ENCODE results near the gene SERGEF.

Gene SERGEF

DNA sequence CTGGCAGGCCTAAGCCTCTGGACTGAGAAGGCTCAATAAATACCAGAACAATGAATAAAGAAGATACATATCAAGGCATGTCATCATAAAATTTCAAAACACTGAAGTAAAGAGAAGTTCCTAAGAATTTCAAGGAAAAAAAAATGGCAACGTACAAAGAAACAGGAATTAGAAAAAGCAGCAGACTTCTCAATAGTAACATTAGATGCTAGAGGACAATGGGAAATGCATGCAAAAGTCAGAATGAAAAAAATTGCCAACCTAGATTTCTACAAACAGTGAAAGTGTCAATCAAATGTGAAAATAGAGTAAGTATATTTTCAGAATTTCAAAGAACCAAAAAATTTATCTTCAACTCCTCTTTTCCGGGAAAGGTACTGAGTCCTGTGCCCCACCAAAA lies 153.3 kb downstream of the SERGEF start:
- no peak for DNase-seq (ENCODE audit: low spot score)

DNA sequence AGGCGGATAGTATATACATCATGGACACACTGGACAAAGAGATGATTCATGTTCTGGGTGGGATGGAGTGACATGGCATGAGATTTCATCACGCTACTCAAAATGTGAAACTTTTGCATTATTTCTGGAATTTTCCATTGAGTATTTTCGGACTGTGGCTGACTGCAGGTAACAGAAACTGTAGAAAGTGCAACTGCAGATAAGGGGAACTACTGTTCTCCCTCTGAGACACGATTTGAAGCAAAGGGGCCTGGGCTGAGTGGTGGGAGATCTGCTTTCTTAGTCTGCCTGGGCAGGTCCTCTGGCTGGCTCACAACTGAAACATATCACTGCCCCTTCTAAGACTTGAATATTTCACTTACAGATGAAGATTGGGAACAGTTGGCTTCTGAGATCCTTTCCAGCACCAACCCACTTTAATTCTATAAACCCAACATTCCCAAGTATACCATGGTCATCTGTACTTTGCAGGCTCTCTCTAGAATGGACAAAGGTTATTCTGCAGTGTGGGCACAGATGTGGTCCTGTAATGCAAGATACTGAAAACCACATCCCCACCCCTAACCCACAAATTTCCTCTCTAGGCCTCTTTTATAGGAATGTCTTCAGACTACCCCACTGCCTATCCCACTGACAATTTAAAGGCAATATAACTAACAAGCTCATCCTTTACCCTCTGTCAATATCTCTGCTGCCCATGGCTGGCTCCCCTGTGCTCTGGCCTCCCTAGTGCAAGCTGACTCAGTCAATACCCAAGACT lies 157.1 kb downstream of the SERGEF start:
- no peak for DNase-seq (ENCODE audit: low spot score)

DNA sequence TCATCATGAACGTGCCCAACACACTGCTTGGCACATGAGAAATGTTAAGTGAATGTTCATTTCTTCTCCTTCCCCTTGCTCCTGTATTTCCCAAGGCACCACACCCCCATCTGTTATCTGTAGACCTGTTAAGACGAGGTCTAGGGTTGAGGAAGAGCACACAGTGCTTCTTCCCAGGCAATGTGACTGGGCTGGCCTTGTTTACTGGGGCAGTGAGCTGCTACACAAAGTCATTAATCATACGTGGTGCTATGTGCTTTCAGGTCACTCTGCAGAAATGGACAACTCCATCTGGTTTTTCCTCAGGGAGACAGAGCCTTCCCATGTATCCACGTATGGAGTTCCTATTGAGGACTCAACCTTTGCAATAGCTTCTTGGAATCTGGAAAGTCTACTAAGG lies 159.6 kb downstream of the SERGEF start:
- no peak for DNase-seq (ENCODE audit: low spot score)

DNA sequence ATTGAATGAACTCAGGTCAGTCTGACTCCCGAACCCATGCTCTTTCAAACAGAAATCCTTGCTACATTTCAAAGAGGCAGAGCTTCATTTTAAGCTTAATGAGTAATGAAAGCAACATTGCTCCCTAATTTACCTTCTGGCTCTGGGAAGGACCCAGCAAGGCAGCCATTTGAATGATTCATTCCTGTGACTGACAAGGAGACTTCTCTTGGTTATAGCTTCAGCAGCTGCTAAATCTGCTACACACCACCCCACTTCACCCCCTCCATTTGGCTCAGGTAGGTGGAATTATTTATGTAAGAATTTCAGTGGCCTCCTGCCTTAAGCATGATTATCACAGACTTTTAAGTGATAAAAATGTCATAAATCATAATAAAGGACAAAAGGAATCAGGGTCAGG lies 160.6 kb downstream of the SERGEF start:
- no peak for DNase-seq (ENCODE audit: low spot score)

DNA sequence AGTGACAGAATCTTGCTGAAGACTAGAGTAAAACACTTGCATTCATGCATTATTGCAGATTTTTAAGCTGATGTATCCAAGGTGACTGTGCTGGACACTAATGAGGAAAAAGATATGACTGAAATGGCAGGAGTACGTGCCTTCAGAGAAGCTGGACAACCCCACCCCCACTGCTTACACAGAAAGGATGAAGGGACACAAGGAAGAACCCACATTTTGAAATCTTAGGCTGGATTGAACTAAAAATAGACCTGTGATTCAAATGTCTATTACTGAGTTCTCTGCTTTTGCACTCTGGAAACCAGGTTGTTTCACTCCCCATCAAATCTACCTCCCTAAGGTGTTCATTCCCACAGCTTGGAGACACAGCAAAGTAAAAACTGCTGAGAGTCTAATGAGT lies 161.2 kb downstream of the SERGEF start:
- DNase-seq (ENCODE audit: low spot score) = no peak

DNA sequence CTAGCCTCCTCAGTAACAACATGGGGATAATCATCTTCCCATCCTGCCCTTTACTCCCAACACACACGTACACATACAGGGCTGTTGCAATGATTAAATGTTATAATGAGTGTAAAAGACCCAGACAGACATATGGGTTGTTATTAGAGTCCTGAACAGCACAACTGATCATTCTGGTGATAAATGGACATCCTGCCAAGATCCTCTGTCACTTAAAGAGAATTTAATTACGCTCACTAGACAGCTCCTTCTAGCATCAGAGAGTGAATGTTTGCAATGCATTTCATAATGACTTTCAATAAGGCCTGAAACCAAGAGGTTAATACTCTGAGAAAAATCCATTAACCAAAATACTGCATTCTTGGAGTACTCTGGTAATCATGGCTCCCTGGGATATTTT lies 162.5 kb downstream of the SERGEF start:
- DNase-seq (ENCODE audit: low spot score) = no peak

DNA sequence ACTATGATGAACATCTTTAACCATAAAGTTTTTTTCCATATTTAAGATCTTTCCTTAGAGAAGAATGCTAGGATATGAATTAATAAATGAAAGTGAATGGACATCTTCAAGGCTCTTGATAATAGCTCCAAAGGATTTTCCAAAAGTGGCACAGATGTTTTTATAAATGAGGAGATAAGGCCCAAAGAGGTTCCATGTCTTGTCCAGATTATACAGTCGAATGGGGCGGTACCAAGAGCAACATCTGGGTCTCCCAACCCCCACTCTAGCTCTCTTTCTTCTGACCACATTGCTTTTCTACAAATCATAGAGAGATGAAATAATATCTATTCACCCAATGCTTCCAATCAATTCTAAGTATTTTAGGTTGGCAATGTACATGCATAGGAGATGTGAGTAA lies 164.1 kb downstream of the SERGEF start:
- DNase-seq (ENCODE audit: low spot score) = no peak

DNA sequence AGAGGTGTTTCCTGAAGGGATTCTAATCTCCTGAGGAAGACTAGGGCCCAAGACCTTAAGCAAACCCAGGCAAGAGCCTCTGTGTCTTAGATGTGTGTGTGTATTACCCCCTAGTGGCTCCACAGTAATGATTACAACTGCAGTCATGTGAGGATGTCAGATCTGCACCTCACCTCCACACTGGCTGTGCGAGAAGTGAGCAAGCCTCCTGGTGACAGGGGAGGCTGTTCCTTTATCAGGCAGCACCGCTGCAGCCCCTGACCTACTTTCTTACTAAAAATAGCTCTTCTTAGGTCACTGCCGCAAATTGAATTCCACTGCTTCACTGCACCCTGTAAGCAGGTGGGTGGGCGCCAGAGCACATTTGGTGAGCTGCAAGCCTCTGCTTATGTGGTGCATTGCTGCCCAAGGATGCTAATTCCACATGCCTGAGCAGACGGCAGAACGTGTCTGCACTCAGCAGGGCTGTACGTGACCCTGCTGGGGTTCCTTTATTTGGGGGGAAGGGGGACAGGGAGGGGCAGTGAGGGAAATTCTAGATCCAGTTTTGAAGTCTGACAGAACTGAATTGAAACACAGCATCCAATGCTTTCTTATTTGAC lies 165.9 kb downstream of the SERGEF start:
- DNase-seq (ENCODE audit: low spot score) = peak; percentile 32

DNA sequence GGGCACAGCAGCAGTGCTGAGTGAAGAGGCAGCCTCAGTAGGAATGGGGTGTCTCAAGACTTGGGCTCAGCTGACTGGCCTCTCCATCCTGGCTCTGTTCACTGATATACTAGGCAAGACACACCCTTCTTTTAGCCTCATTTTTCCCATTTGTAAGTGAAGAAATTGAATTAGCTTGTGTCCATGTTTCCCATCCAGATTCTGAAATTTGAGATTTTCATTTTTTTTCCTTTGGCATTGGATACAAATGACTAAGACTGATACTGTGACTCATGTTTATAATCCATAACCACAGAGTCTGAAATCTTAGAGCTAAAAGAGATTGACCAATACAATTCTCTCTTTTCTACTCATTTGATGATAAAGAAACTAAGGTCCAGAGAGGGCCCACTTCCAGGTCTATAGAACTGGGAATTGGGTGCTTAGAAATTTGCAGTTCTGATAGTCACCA lies 167.4 kb downstream of the SERGEF start:
- peak; percentile 49 for DNase-seq (ENCODE audit: low spot score)

DNA sequence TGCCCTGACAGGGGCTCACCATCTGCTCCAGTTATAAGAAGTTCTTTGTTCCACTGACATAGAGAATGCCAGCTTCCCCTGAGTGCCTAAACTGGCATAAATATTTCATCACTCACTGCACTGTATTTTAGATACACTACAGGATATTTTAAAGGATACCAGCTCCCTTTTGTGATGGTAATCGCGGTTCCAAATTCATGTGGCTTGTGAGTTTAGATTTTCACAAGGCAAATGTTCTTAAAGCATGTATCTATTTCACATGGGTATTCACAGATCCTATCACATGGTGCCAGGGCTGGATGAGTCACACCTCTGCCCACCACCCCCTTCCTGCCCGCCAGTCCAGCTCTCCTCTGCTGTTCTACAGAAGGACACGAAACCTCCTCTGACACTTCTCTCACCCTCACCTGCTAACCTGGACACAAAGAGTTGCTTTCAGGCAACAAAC lies 172.7 kb downstream of the SERGEF start:
- DNase-seq (ENCODE audit: low spot score) = no peak

DNA sequence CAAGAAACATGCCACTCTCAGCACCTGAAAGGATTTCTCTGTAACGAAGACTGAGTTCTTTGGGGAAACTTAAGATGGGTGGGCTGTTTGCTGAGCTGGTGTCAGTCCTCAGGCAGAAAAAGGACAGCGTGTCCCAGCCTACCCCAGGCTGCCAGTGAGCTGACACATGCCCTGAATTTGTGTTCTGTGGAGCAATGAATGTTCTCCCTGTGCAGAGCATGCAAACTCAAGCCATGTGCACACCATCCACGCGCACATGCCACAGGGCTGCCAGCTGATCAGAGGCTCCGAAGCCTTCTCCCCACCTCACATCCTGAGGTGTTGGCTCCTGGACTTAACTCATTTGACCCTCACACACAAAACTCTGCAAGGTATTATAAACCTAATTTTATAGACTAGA lies 173.4 kb downstream of the SERGEF start:
- no peak for DNase-seq (ENCODE audit: low spot score)

DNA sequence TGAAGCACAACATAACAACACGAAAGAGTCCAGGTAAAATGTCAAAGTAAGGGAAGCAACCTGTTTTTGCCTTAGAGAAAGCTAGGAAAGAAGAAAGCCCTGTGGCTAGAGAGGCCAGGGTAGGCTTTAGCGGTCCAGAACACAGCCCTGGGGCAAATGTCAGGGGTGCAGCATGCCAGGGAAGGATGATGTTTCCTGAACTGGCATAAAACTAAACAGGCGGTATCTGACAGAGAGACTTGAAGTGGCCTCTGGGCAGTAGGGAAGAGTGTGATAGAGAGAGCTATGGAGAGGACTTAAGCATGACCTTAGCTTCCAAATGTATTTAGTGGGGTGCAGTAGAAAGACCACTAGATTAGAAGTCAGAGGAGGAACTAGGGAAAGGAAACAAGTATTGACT lies 174.7 kb downstream of the SERGEF start:
- no peak for DNase-seq (ENCODE audit: low spot score)

DNA sequence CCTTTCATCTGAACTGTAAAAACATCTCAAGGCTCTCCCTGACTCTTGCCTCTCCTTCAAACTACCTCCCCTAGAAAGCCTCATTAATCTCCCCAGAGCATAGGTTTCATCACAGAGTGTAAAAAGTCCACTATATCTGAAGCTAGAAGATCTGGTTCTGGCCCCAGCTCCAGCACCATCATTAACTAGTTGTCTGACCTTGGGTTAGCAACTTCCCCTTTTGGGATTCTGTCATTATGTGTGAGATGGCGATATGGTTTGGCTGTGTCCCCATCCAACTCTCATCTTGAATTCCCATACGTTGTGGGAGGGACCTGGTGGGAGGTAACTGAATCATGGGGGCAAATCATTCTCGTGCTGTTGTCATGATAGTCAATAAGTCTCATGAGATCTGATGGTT lies 181.0 kb downstream of the SERGEF start:
- DNase-seq (ENCODE audit: low spot score) = no peak

DNA sequence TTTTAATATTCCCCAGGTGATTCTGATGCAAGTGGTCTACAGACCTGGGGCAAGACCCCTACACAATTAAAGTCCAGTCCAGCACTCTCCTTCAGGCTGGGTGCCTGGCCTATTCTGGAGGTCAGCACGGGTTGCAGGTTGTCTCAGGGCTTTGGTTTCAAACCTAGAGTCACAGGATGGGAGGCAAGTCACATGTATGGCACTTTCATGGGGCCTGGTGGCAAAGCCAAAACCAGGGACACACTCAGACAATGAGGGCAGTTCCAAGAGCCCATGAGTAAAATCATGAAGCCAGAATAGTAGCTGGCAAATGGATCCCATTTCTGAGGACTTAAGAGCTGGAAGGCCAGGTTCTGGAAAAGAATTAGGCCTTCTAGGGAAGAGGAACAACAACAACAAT lies 181.6 kb downstream of the SERGEF start:
- DNase-seq (ENCODE audit: low spot score) = no peak

DNA sequence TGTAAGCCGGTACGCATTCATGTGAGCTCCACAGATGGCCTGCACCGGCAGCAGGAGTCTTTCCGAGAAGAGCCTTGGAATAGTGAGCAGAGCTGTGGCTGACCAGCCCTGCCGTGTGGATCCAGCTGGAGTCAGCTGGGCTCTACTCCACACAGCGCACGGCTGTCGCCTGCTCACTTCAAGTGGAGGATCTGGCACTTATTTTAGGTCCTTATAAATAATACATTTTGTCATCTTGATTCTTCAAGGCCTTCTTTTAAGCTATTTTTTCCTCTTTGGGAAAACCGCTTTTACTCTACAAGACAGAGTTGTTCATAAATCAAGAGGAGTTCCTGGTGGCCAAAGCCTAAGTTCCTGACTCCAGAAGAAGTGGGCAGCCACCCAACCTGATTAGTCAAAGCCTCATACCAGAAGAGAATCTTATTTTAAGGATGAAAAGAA lies 184.5 kb downstream of the SERGEF start:
- peak; percentile 32 for DNase-seq (ENCODE audit: low spot score)

DNA sequence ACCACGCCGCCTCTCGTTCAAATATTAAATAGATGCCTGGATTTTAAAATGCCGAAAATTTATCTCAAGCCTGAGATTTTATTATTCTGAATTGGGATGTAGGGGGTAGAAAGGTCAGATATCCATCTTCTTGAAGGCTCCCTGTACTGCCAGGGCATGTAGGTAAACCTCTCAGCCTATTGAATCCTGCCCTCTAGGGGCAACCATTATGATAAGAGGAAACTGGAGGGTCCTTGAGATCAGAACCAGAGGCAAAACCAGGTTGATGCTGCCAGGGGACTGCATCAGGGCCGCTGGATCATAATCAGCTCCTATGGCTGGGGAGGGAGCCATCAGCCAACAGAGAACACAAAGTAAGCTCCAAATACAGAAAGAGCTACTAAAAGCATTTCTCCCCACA lies 185.8 kb downstream of the SERGEF start:
- DNase-seq (ENCODE audit: low spot score) = no peak

DNA sequence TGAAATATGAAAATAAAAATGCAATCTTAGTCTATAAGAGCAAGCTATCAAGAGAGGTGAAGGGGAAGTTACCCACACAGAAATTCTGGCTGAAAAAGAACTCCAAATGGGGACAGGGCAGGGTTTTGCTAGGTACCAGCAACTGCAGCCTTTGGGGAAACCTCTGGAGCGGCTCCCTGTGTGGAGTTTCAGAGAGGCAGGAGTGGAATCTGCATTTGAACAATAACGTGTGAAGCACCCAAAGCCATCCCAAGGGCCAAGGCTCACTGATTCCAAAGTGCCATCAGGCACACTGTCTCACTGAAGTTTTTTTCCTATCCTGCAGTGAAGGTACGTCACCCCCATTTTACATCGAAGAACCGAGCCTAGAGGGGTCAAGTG lies 190.5 kb downstream of the SERGEF start:
- DNase-seq (ENCODE audit: low spot score) = no peak

DNA sequence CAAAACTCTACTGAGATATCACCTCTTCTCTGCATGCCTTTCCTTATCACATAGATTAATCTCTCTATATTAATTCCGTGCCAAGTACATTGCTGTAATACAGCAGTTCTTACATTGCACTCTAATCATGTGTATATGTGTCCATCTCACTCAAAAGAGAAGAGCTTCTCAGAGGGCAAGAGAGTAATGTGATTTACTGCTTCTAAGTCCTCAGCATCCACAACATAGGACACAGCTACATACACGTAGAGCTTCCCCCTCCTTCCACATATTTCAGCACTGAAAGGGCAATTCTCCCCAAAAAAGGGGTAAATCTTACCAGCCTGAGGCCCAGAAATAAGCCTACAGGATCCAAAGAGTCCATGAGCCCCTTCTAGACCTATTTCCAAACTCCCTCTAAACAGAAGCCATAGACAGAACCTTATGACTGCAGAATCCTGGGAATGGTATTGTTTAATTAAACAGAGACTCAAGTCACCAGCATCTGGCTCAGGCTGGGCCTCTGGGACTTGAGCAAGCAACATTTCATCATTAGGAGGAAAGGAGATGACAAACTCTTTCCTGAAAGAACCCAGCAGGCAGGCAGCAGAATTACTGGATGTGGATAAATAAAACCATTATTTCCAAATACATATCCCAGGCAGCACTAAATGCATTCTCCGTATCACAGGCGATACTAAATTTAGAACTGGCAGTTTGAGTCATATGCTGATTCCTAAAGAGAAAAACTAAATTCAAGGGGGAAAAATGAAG lies 191.0 kb downstream of the SERGEF start:
- DNase-seq (ENCODE audit: low spot score) = peak; percentile 62

DNA sequence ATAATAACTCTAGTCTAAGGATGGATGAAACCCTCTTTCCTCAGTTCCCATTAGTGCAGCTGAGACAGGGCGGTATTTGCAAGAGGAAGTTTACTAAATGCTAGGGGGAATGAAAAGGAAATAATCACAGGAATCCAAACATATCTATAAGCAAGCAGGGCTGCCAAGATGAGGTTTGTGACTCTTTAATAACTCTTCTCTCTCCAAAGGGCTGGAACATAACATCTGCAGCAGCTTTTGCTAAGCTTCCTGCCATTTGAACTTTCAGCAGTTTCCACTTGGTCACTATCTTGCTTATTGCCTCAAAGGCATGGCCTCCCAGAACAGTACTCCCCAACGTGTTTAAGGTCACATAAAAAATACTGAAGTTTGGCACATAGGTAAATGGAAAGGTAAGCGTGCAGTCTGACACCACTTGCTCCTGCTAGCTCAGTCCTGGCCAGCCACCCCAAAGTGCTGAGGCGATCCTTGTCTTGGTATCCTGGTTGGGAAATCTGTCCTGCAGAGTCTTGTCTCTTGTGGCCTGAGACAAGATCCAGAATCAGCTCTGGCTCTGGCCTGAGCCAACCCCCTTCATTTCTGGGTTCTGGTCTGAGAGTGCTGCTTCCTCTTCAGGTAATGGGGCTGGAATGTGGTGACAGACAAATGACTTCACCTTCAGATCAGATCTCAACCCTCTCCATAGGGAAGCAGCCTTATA lies 196.5 kb downstream of the SERGEF start:
- DNase-seq (ENCODE audit: low spot score) = no peak

DNA sequence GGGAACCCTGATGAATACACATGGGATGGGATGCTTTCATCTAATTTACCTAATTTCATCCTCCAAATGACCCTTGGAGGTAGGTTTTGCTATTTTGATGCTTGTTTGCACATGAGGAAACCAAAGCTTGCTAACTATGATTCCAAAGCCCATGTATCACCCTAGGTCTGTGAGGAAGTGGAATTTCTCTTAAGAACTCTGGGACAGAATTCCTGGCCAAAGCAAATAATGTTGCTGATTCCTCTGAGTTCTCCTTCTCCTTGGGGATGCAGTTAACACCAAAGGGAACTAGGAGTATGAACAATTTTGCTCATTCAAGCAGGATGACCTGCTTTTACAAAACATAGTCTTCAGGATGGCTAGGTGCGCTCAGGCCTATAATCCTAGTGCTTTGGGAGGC lies 198.3 kb downstream of the SERGEF start:
- DNase-seq (ENCODE audit: low spot score) = no peak

DNA sequence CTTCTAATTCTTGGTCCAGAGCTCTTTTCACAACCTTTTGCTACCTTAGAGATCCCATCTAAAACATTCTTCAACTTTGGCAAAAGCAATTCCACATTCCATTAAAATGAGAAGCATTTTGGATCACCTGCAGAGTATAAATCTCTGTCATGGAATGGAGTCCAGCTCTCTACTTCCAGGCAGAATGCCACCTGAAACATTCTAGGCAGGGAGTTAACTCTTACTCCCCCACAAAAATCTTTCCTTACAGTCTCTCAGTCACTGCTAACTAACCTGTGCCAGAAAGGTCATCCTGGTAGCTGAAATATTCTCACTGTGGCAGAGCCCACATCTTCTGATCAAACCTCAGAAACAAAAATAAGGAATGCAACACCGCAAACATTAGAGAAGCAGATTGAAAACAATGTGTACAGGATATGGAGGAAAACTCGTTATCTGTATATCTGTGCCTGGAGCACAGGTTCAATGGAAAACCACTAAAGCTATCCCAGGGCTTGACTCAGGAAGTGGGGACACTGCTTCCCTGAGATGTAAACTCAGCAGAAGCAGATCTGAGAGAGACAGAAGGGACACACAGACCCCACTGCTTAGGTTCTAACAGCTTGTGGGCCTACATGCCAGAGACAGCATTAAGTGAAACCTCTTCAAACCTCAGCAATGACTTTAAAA lies 199.3 kb downstream of the SERGEF start:
- DNase-seq (ENCODE audit: low spot score) = no peak

DNA sequence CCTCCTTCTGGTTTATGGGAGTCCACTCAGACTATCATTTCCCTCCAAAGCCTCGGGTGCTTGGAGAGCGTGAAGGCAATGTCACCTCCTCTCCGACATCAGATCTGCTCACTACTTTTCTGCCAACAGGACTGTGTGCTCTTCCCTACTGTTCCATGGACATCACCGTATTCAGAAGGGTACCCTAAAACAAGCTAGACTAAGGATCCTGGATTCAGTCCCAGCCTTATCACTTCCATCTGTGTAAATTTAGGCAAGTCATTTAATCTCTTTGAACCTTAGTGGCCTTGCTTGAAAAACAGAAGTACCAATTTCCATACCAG lies 200.0 kb downstream of the SERGEF start:
- no peak for DNase-seq (ENCODE audit: low spot score)
